HepG2 (cell line): ENCODE measurements around the gene ACSM5. TPM values are rescaled to one million over a fixed set of nuclear protein-coding genes. Genes with fewer than 3 reads are reported as not detected.

Experiments
- CBX2 ChIP-seq, 2 experiments: fragments of 200-600 bp in 1 of 2; sonication (generic); formaldehyde crosslinking in 1 of 2; IDR thresholded peaks; 2 replicates each; pipeline versions ENCODE4 v1.7.0 to v1.8.1; 2018 to 2022; ENCODE audit warnings: low read depth in 2 of 2, low read length in 1 of 2, mild to moderate bottlenecking in 1 of 2, missing genetic modification reagents in 1 of 2
- ISL2 ChIP-seq: sonication (generic); formaldehyde crosslinking; IDR thresholded peaks from 2 replicates; pipeline ENCODE4 v1.5.0; 2020; ENCODE audit warnings: missing genetic modification reagents
- ISX ChIP-seq: sonication (generic); formaldehyde crosslinking; conservative IDR thresholded peaks from 2 replicates; pipeline ENCODE4 v1.5.0; 2020; ENCODE audit warnings: missing genetic modification reagents
- SMARCE1 ChIP-seq: fragments of 450-650 bp; IDR thresholded peaks from 2 replicates; pipeline ENCODE4 v1.6.1; 2017; ENCODE audit warnings: borderline replicate concordance
- ZGPAT ChIP-seq: IDR thresholded peaks from 2 replicates; pipeline ENCODE4 v1.6.1; 2016; ENCODE audit warnings: mild to moderate bottlenecking
- ZNF230 ChIP-seq: sonication (generic); formaldehyde crosslinking; IDR thresholded peaks from 2 replicates; pipeline ENCODE4 v1.4.0; 2020; ENCODE audit warnings: mild to moderate bottlenecking, missing genetic modification reagents
- ZNF343 ChIP-seq: sonication (generic); formaldehyde crosslinking; IDR thresholded peaks from 2 replicates; pipeline ENCODE4 v1.4.0; 2020; ENCODE audit warnings: mild to moderate bottlenecking, missing genetic modification reagents
- ZNF878 ChIP-seq: sonication (generic); formaldehyde crosslinking; IDR thresholded peaks from 2 replicates; pipeline ENCODE4 v1.8.1; 2023; ENCODE audit warnings: mild to moderate bottlenecking, missing genetic modification reagents, moderate library complexity
- polyA plus RNA-seq, 8 experiments: library from polyadenylated mRNA; depleted of rRNA in 3 of 8; stranded (reverse) in 7 of 8; unstranded in 1 of 8; fragments of >200 nt; fragmentation: Illumina TruSeq in 4 of 8; extraction: Trizol in 4 of 8; gene quantifications; 2 replicates each; pipeline versions ENCODE4 v1.2.1 to v1.2.3, GENCODE V29; 2011 to 2016; ENCODE audit warnings: low read depth in 4 of 8, missing spikeins in 1 of 8, mixed read lengths in 1 of 8; ENCODE audit not compliant: insufficient read depth in 1 of 8
- total RNA-seq, 5 experiments: library from RNA; depleted of rRNA; stranded (reverse); fragments of >200 nt; fragmentation: Illumina TruSeq; extraction: Trizol; gene quantifications; 2 replicates each; pipeline ENCODE4 v1.2.3, GENCODE V29; 2016; ENCODE audit warnings: low read depth in 1 of 5
- TF ChIP-seq, protein P1 (sequence below): sonication (generic); formaldehyde crosslinking; IDR thresholded peaks from 2 replicates; pipeline ENCODE4 v1.5.0; 2020; ENCODE audit warnings: mild to moderate bottlenecking, missing genetic modification reagents, moderate library complexity
- TF ChIP-seq, protein P2 (sequence below): sonication (generic); formaldehyde crosslinking; IDR thresholded peaks from 2 replicates; pipeline ENCODE4 v1.4.0; 2020; ENCODE audit warnings: missing genetic modification reagents
- TF ChIP-seq, protein P3 (sequence below): IDR thresholded peaks from 2 replicates; pipeline ENCODE4 v1.6.1; 2016
- TF ChIP-seq, protein P4 (sequence below): sonication (generic); formaldehyde crosslinking; IDR thresholded peaks from 2 replicates; pipeline ENCODE4 v1.4.0; 2020; ENCODE audit warnings: missing genetic modification reagents

Gene ACSM5
- total and polyA plus RNA-seq, 2 of the 13 experiments (the other 11 are each of a cell fraction or from before 2014, with no cell fraction given) = 9.1 to 15.0 TPM

DNA sequence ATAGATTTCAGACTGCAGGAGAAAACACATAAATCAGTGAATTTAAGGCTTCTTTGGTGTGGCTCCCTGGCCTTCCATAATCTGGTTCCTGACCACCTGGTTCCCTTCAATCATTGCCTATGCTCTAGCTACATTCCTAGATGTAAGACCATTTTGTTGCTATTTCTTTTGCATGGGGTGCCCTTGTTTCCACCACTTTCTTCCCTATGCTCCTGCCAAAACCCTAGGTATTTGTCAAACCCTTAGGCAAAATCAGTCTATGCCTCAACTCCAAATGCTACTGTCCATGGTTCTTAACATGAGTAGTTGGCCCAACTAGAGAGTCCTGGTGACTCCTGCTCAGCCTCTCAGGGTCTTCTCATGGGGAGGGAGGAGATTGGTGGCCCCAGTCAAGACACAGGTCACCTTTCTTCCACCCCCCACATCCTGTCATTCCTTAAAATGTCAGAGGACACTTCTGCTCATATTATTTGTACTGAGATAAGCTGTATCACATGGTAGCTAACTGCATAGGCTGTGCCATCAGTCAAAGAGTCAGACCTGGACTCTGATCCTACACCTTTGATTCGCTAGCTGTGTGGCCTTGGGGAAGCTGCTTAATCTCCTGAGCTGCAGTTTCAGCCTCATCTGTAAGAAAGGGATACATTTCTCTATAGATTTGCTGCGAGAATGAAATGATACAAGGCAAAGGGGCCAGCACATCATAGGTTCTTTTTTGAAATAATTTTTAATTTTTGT is 15.0 kb downstream of the ACSM5 start (continued):
- TF ChIP-seq, protein P1, sequence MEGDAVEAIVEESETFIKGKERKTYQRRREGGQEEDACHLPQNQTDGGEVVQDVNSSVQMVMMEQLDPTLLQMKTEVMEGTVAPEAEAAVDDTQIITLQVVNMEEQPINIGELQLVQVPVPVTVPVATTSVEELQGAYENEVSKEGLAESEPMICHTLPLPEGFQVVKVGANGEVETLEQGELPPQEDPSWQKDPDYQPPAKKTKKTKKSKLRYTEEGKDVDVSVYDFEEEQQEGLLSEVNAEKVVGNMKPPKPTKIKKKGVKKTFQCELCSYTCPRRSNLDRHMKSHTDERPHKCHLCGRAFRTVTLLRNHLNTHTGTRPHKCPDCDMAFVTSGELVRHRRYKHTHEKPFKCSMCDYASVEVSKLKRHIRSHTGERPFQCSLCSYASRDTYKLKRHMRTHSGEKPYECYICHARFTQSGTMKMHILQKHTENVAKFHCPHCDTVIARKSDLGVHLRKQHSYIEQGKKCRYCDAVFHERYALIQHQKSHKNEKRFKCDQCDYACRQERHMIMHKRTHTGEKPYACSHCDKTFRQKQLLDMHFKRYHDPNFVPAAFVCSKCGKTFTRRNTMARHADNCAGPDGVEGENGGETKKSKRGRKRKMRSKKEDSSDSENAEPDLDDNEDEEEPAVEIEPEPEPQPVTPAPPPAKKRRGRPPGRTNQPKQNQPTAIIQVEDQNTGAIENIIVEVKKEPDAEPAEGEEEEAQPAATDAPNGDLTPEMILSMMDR (CRISPR knock-in tag) = no peak; the same call in 1 of the 2 replicates
- peak; percentile 50; the same call in 1 of the 2 replicates for TF ChIP-seq ZNF878 (CRISPR knock-in tag)
- 0 out of 2 replicates have a peak, but pooled peaks have one; percentile 71 for TF ChIP-seq ZNF230 (CRISPR knock-in tag)
- TF ChIP-seq ZNF343 (CRISPR knock-in tag) = no peak
- no peak for TF ChIP-seq CBX2 (IDR thresholded peaks at IDR 0.05; ENCODE audit: low read depth, low read length)
- no peak for TF ChIP-seq CBX2 (CRISPR knock-in tag; IDR thresholded peaks at IDR 0.05; ENCODE audit: low read depth)
- TF ChIP-seq SMARCE1 = no peak
- peak; percentile 88 for TF ChIP-seq ISL2 (CRISPR knock-in tag)
- no peak for TF ChIP-seq ISX (CRISPR knock-in tag)
- TF ChIP-seq, protein P2, sequence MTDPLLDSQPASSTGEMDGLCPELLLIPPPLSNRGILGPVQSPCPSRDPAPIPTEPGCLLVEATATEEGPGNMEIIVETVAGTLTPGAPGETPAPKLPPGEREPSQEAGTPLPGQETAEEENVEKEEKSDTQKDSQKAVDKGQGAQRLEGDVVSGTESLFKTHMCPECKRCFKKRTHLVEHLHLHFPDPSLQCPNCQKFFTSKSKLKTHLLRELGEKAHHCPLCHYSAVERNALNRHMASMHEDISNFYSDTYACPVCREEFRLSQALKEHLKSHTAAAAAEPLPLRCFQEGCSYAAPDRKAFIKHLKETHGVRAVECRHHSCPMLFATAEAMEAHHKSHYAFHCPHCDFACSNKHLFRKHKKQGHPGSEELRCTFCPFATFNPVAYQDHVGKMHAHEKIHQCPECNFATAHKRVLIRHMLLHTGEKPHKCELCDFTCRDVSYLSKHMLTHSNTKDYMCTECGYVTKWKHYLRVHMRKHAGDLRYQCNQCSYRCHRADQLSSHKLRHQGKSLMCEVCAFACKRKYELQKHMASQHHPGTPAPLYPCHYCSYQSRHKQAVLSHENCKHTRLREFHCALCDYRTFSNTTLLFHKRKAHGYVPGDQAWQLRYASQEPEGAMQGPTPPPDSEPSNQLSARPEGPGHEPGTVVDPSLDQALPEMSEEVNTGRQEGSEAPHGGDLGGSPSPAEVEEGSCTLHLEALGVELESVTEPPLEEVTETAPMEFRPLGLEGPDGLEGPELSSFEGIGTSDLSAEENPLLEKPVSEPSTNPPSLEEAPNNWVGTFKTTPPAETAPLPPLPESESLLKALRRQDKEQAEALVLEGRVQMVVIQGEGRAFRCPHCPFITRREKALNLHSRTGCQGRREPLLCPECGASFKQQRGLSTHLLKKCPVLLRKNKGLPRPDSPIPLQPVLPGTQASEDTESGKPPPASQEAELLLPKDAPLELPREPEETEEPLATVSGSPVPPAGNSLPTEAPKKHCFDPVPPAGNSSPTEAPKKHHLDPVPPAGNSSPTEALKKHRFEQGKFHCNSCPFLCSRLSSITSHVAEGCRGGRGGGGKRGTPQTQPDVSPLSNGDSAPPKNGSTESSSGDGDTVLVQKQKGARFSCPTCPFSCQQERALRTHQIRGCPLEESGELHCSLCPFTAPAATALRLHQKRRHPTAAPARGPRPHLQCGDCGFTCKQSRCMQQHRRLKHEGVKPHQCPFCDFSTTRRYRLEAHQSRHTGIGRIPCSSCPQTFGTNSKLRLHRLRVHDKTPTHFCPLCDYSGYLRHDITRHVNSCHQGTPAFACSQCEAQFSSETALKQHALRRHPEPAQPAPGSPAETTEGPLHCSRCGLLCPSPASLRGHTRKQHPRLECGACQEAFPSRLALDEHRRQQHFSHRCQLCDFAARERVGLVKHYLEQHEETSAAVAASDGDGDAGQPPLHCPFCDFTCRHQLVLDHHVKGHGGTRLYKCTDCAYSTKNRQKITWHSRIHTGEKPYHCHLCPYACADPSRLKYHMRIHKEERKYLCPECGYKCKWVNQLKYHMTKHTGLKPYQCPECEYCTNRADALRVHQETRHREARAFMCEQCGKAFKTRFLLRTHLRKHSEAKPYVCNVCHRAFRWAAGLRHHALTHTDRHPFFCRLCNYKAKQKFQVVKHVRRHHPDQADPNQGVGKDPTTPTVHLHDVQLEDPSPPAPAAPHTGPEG (CRISPR knock-in tag) = peak; percentile 51; the same call in 1 of the 2 replicates
- peak; percentile 86; the same call in 1 of the 2 replicates for TF ChIP-seq ZGPAT (CRISPR knock-in tag)
- TF ChIP-seq, protein P3, sequence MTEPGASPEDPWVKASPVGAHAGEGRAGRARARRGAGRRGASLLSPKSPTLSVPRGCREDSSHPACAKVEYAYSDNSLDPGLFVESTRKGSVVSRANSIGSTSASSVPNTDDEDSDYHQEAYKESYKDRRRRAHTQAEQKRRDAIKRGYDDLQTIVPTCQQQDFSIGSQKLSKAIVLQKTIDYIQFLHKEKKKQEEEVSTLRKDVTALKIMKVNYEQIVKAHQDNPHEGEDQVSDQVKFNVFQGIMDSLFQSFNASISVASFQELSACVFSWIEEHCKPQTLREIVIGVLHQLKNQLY (CRISPR knock-in tag) = peak; percentile 94
- TF ChIP-seq, protein P4, sequence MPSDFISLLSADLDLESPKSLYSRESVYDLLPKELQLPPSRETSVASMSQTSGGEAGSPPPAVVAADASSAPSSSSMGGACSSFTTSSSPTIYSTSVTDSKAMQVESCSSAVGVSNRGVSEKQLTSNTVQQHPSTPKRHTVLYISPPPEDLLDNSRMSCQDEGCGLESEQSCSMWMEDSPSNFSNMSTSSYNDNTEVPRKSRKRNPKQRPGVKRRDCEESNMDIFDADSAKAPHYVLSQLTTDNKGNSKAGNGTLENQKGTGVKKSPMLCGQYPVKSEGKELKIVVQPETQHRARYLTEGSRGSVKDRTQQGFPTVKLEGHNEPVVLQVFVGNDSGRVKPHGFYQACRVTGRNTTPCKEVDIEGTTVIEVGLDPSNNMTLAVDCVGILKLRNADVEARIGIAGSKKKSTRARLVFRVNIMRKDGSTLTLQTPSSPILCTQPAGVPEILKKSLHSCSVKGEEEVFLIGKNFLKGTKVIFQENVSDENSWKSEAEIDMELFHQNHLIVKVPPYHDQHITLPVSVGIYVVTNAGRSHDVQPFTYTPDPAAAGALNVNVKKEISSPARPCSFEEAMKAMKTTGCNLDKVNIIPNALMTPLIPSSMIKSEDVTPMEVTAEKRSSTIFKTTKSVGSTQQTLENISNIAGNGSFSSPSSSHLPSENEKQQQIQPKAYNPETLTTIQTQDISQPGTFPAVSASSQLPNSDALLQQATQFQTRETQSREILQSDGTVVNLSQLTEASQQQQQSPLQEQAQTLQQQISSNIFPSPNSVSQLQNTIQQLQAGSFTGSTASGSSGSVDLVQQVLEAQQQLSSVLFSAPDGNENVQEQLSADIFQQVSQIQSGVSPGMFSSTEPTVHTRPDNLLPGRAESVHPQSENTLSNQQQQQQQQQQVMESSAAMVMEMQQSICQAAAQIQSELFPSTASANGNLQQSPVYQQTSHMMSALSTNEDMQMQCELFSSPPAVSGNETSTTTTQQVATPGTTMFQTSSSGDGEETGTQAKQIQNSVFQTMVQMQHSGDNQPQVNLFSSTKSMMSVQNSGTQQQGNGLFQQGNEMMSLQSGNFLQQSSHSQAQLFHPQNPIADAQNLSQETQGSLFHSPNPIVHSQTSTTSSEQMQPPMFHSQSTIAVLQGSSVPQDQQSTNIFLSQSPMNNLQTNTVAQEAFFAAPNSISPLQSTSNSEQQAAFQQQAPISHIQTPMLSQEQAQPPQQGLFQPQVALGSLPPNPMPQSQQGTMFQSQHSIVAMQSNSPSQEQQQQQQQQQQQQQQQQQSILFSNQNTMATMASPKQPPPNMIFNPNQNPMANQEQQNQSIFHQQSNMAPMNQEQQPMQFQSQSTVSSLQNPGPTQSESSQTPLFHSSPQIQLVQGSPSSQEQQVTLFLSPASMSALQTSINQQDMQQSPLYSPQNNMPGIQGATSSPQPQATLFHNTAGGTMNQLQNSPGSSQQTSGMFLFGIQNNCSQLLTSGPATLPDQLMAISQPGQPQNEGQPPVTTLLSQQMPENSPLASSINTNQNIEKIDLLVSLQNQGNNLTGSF (CRISPR knock-in tag) = no peak
